Astrocyte (in vitro differentiated cells and primary cell): ENCODE data around the gene NAA50. TPM values are rescaled to one million over a fixed set of nuclear protein-coding genes. Genes with fewer than 3 reads are reported as not detected.
A peak's percentile ranks its signal among the peaks of the same experiment; 100 is the strongest.

Source experiments
- DNase-seq: peaks from one replicate; pipeline ENCODE4 v3.0.0-alpha.2; 2010; ENCODE audit warnings: low read depth
- FAIRE-seq: peaks from 2 replicates; lab custom pipeline; 2011; peaks lifted over from hg19 to GRCh38; lab: Jason Lieb, UNC
- H2AFZ ChIP-seq: 2 replicates; pipeline ENCODE4 v1.6.0; 2012; ENCODE audit warnings: low read depth, low read length, inconsistent platforms
- H3K27ac ChIP-seq: 2 replicates; pipeline ENCODE4 v1.5.1; 2011; ENCODE audit warnings: low read depth, low read length, inconsistent platforms
- H3K27me3 ChIP-seq: 2 replicates; pipeline ENCODE4 v1.6.0; 2011; ENCODE audit warnings: low read length, inconsistent platforms; ENCODE audit not compliant: insufficient read depth
- H3K36me3 ChIP-seq: 2 replicates; pipeline ENCODE4 v1.5.1; 2011; ENCODE audit warnings: low read length, inconsistent platforms; ENCODE audit not compliant: insufficient read depth
- H3K4me1 ChIP-seq: 2 replicates; pipeline ENCODE4 v1.5.1; 2011; ENCODE audit warnings: low read length, inconsistent platforms; ENCODE audit not compliant: insufficient read depth
- H3K4me2 ChIP-seq: 2 replicates; pipeline ENCODE4 v1.6.0; 2012; ENCODE audit warnings: low read length, inconsistent platforms
- H3K4me3 ChIP-seq: 2 replicates; pipeline ENCODE4 v1.5.1; 2011; ENCODE audit warnings: low read depth, mild to moderate bottlenecking, low read length, inconsistent platforms; ENCODE audit not compliant: insufficient read depth
- H3K79me2 ChIP-seq: 2 replicates; pipeline ENCODE4 v1.6.0; 2012; ENCODE audit warnings: mild to moderate bottlenecking, low read length, inconsistent platforms; ENCODE audit not compliant: insufficient read depth
- H3K9ac ChIP-seq: 2 replicates; pipeline ENCODE4 v1.6.0; 2012; ENCODE audit warnings: mild to moderate bottlenecking, low read length, inconsistent platforms
- H3K9me3 ChIP-seq: 2 replicates; pipeline ENCODE4 v1.5.1; 2012; ENCODE audit warnings: low read depth, mild to moderate bottlenecking, low read length, inconsistent platforms; ENCODE audit not compliant: insufficient read depth
- H4K20me1 ChIP-seq: 2 replicates; pipeline ENCODE4 v1.6.0; 2012; ENCODE audit warnings: low read length, inconsistent platforms; ENCODE audit not compliant: insufficient read depth
- H3K27ac Mint-ChIP-seq: one replicate; pipeline ENCODE4 v1.8.0; 2021; ENCODE audit warnings: mild to moderate bottlenecking, mixed read lengths; ENCODE audit not compliant: unreplicated experiment
- H3K27me3 Mint-ChIP-seq: one replicate; pipeline ENCODE4 v1.8.0; 2021; ENCODE audit warnings: low read depth, mixed read lengths; ENCODE audit not compliant: unreplicated experiment
- H3K36me3 Mint-ChIP-seq: one replicate; pipeline ENCODE4 v1.8.0; 2021; ENCODE audit warnings: low read depth, mixed read lengths; ENCODE audit not compliant: unreplicated experiment
- H3K4me1 Mint-ChIP-seq: one replicate; pipeline ENCODE4 v1.8.0; 2021; ENCODE audit warnings: low read depth, mixed read lengths; ENCODE audit not compliant: unreplicated experiment
- H3K4me3 Mint-ChIP-seq: one replicate; pipeline ENCODE4 v1.8.0; 2021; ENCODE audit warnings: mild to moderate bottlenecking, moderate library complexity, mixed read lengths; ENCODE audit not compliant: unreplicated experiment
- H3K9me3 Mint-ChIP-seq: one replicate; pipeline ENCODE4 v1.8.0; 2021; ENCODE audit warnings: mild to moderate bottlenecking, mixed read lengths; ENCODE audit not compliant: unreplicated experiment
- CTCF ChIP-seq: IDR thresholded peaks from 2 replicates; pipeline ENCODE4 v1.5.1; 2011; ENCODE audit warnings: low read depth, mild to moderate bottlenecking, inconsistent platforms, low read length, moderate library complexity; ENCODE audit not compliant: insufficient read depth
- EZH2 ChIP-seq: IDR thresholded peaks from 2 replicates; pipeline ENCODE4 v1.6.1; 2012; ENCODE audit warnings: mild to moderate bottlenecking, low read length, inconsistent platforms; ENCODE audit not compliant: insufficient read depth
- total RNA-seq: library from RNA; stranded (reverse); gene quantifications from 2 replicates; pipeline ENCODE4 v1.2.1, GENCODE V29; 2021

NAA50 gene
- total RNA-seq, 1 donor from 2014 or later, result 151 TPM

- Histone ChIP-seq H3K27me3 (no peaks in the 10 kb centered on the region), H3K79me2 (peaks cover 29% of the 10 kb centered on the region), H3K27ac (no peak overlapping the region), H3K9me3 (no peaks in the 10 kb centered on the region), H2AFZ (no peak overlapping the region), H3K4me2 (no peak overlapping the region), H3K4me3 (no peak overlapping the region), H3K9ac (no peak overlapping the region), H3K4me1 (no peaks in the 10 kb centered on the region), H4K20me1 (peaks cover 20% of the 10 kb centered on the region), H3K36me3 (no peaks in the 10 kb centered on the region)
- Mint-ChIP-seq H3K27me3 (no peaks in the 10 kb centered on the region), H3K4me3 (no peak overlapping the region), H3K4me1 (peaks cover 15% of the 10 kb centered on the region), H3K36me3 (peaks cover 11% of the 10 kb centered on the region), H3K9me3 (peaks cover 5% of the 10 kb centered on the region), H3K27ac (peak overlapping the region; percentile 55)
- FAIRE-seq (no peak), DNase-seq (no peak)
- TF ChIP-seq CTCF (no peak), EZH2 (no peak)
These were observed 60.9 kb downstream of the NAA50 start for GRCh38 chr3:113685124-113685523.

DNA sequence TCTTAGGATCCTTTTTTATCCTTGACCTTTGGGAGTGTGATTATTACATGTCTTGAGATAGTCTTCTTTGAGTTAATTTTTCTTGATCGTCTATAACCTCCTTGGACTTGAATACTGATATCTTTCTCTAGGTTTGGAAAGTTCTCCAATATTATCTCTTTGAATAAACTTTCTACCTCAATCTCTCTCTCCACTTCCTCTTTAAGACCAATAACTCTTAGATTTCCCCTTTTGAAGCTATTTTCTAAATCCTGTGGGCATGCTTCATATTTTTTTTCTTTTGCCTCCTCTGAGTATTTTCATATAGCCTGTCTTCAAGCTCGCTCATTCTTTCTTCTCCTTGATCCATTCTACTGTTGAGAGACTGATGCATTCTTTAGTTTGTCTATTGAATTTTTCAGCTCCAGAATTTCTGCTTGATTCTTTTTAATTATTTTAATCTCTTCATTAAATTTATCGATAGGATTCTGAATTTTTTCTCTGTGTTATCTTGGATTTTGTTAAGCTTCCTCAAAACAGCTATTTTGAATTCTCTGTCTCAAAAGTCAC lies 61.7 kb downstream of the NAA50 start:
- no peak overlapping the region for H3K27ac Mint-ChIP-seq
- peaks cover 5% of the 10 kb centered on the region for H3K9me3 Mint-ChIP-seq
- Histone ChIP-seq H3K79me2 (peaks cover 22% of the 10 kb centered on the region), H3K36me3 (no peaks in the 10 kb centered on the region), H3K9me3 (no peaks in the 10 kb centered on the region), H3K4me3 (no peak overlapping the region), H4K20me1 (peaks cover 13% of the 10 kb centered on the region), H3K4me2 (no peak overlapping the region), H3K9ac (no peak overlapping the region), H3K27ac (no peak overlapping the region), H2AFZ (no peak overlapping the region), H3K4me1 (no peaks in the 10 kb centered on the region), H3K27me3 (no peaks in the 10 kb centered on the region)
- no peaks in the 10 kb centered on the region for H3K27me3 Mint-ChIP-seq
- no peak for TF ChIP-seq EZH2
- TF ChIP-seq CTCF, result no peak
- peaks cover 11% of the 10 kb centered on the region for H3K36me3 Mint-ChIP-seq
- no peak for FAIRE-seq
- H3K4me1 Mint-ChIP-seq, result peaks cover 15% of the 10 kb centered on the region
- H3K4me3 Mint-ChIP-seq, result no peak overlapping the region
- DNase-seq, result no peak

DNA sequence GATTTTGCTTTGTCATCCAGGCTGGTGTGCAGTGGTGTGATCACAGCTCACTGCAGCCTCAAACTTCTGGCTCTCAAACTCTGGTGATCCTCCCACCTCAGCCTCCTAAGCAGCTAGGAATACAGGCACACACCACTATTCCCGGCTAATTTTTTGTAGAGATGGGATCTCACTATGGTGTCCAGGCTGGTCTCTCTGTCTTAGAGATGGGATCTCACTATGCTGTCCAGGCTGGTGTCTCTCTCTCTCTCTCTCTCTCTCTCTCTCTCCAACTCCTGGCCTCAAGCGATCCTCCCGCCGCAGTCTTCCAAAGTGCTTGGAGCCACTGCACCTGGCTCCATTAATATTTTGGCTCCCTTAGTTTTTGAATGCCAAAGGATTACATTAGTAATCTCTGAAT lies 67.3 kb downstream of the NAA50 start:
- TF ChIP-seq CTCF (no peak), EZH2 (no peak)
- H3K27me3 ChIP-seq, result no peaks in the 10 kb centered on the region
- H3K79me2 ChIP-seq, result no peaks in the 10 kb centered on the region
- DNase-seq, result no peak
- H3K4me3 ChIP-seq, result no peak overlapping the region
- no peak overlapping the region for H2AFZ ChIP-seq
- H3K4me1 ChIP-seq, result no peaks in the 10 kb centered on the region
- H3K4me2 ChIP-seq, result no peak overlapping the region
- H3K9ac ChIP-seq, result no peak overlapping the region
- peaks cover 3% of the 10 kb centered on the region for H3K36me3 ChIP-seq
- Mint-ChIP-seq H3K27ac (no peak overlapping the region), H3K9me3 (peaks cover 2% of the 10 kb centered on the region), H3K4me3 (no peak overlapping the region), H3K27me3 (no peaks in the 10 kb centered on the region), H3K4me1 (no peaks in the 10 kb centered on the region), H3K36me3 (peaks cover 20% of the 10 kb centered on the region)
- no peaks in the 10 kb centered on the region for H3K9me3 ChIP-seq
- H3K27ac ChIP-seq, result no peak overlapping the region
- H4K20me1 ChIP-seq, result peaks cover 2% of the 10 kb centered on the region
- FAIRE-seq, result no peak
